RWPE2 (cell line): ENCODE measurements around the gene LRMDA.

ENCODE experiments used
- ATAC-seq: fragments of 200-7000 bp; cut with Tn5 transposase; 3 replicates; pipeline ENCODE4 v1.9.1; 2021; ENCODE audit warnings: low read depth
- DNase-seq: peaks from one replicate; pipeline ENCODE4 v3.0.0-alpha.2; 2020; ENCODE audit warnings: low spot score
- H3K27ac ChIP-seq: fragments of 450-650 bp; 2 replicates; pipeline ENCODE4 v1.5.1; 2017; ENCODE audit warnings: mild to moderate bottlenecking; ENCODE audit not compliant: poor library complexity, severe bottlenecking
- H3K27me3 ChIP-seq: fragments of 250-450 bp; sonication (Bioruptor Pico); 2 replicates; pipeline ENCODE4 v1.5.1; 2021; ENCODE audit warnings: mild to moderate bottlenecking, moderate library complexity; ENCODE audit not compliant: insufficient read depth, poor library complexity, severe bottlenecking
- H3K36me3 ChIP-seq: fragments of 250-450 bp; sonication (Bioruptor Pico); 2 replicates; pipeline ENCODE4 v1.5.1; 2020; ENCODE audit warnings: low read depth, mild to moderate bottlenecking, moderate library complexity
- H3K4me1 ChIP-seq: fragments of 250-450 bp; sonication (Bioruptor Pico); 2 replicates; pipeline ENCODE4 v1.5.1; 2021; ENCODE audit warnings: mild to moderate bottlenecking, moderate library complexity; ENCODE audit not compliant: insufficient read depth, poor library complexity, severe bottlenecking
- H3K4me3 ChIP-seq: fragments of 250-450 bp; sonication (Bioruptor Pico); 2 replicates; pipeline ENCODE4 v1.5.1; 2021; ENCODE audit warnings: mild to moderate bottlenecking, moderate library complexity; ENCODE audit not compliant: severe bottlenecking
- H3K9me3 ChIP-seq: fragments of 250-450 bp; sonication (Bioruptor Pico); 2 replicates; pipeline ENCODE4 v1.5.1; 2021; ENCODE audit warnings: mild to moderate bottlenecking, moderate library complexity; ENCODE audit not compliant: severe bottlenecking
- CTCF ChIP-seq: fragments of 450-650 bp; IDR thresholded peaks from one replicate; pipeline ENCODE4 v1.5.1; 2017; ENCODE audit warnings: mild to moderate bottlenecking, moderate library complexity; ENCODE audit not compliant: poor library complexity, severe bottlenecking

Gene LRMDA

DNA sequence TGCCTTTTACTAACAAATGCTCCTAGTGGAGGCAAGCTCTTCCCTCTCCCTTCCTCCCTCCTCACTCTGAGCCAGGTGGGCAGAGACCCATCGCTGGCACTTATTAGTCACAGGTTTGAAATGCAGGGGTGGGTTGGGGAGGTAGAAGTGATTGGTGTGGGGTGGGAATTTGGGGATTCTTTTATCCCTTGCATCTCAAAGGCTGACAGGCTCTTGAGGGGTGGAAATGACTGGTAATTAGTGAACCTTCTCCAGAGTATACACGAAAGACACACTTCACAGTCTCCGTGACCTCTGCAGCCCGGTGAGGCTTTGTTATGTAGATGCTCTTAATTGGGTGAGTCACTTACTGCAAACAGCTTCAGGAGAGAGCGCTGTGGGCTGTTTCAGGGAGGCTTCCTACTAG, 13.9 kb upstream of the LRMDA start:
- no peaks in the 10 kb centered on the region for H3K36me3 ChIP-seq
- no peak overlapping the region for H3K4me3 ChIP-seq
- no peaks in the 10 kb centered on the region for H3K27me3 ChIP-seq
- ATAC-seq (peak; percentile 84), DNase-seq (peak; percentile 23)
- H3K9me3 ChIP-seq = no peaks in the 10 kb centered on the region
- peaks cover 7% of the 10 kb centered on the region for H3K4me1 ChIP-seq
- H3K27ac ChIP-seq = no peak overlapping the region
- no peak for TF ChIP-seq CTCF

DNA sequence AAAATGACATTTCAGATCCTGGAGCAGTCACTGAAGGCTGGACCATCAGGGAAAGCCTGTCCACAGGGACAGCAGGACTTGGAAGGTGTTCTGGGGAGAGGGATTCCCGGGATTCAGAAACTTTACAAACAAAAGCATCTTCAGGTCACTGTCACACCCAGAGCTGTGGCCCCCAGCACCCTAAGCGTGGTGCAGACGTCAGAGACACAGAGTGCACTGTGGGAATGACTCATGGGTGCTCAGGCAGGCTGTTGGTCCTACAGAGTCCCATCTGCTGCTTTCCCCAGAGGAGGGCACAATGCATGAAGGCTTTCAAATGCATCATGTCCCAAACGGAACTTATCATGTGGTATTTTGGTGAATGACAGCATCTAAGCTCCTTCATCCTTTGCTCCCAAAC, 13.1 kb upstream of the LRMDA start:
- Histone ChIP-seq H3K4me1 (peaks cover 7% of the 10 kb centered on the region), H3K4me3 (no peak overlapping the region), H3K9me3 (no peaks in the 10 kb centered on the region), H3K27me3 (no peaks in the 10 kb centered on the region), H3K36me3 (no peaks in the 10 kb centered on the region), H3K27ac (no peak overlapping the region)
- DNase-seq (peak; percentile 17), ATAC-seq (no peak)
- TF ChIP-seq CTCF = no peak

DNA sequence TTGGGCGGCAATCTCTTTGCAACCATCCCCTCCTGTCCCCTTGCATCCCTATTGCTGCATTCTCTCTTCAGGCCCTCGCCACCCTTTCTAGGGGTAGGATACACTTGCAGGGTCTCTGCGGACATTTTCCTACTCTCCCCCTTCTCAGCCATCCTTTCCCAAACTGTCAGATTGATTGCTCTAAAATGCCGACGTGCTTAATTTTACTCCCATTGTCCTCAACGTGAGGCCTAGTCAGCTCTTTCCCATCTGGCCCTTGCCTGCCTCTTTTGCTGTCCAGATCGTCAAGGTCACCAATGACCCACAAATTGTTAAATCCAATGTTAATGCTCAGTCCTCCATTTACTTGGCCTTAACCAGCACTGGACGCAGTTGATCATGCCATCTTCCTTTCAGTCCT, 12.7 kb upstream of the LRMDA start:
- DNase-seq = peak; percentile 7
- Histone ChIP-seq H3K4me1 (peaks cover 7% of the 10 kb centered on the region), H3K36me3 (no peaks in the 10 kb centered on the region), H3K9me3 (no peaks in the 10 kb centered on the region), H3K4me3 (no peak overlapping the region), H3K27ac (no peak overlapping the region), H3K27me3 (no peaks in the 10 kb centered on the region)
- no peak for TF ChIP-seq CTCF
- no peak for ATAC-seq

GRCh38 chr10:75422913-75423312, 8.5 kb upstream of the LRMDA start:
- no peaks in the 10 kb centered on the region for H3K9me3 ChIP-seq
- H3K27me3 ChIP-seq = no peaks in the 10 kb centered on the region
- TF ChIP-seq CTCF = no peak
- no peak overlapping the region for H3K27ac ChIP-seq
- no peak for ATAC-seq
- H3K36me3 ChIP-seq = no peaks in the 10 kb centered on the region
- peaks cover under 1% of the 10 kb centered on the region for H3K4me1 ChIP-seq
- no peak overlapping the region for H3K4me3 ChIP-seq
- DNase-seq = peak; percentile 7

GRCh38 chr10:75424571-75424970, 6.9 kb upstream of the LRMDA start:
- no peaks in the 10 kb centered on the region for H3K9me3 ChIP-seq
- no peak overlapping the region for H3K27ac ChIP-seq
- no peaks in the 10 kb centered on the region for H3K36me3 ChIP-seq
- peaks cover 17% of the 10 kb centered on the region for H3K4me1 ChIP-seq
- DNase-seq = no peak
- H3K27me3 ChIP-seq = no peaks in the 10 kb centered on the region
- no peak for TF ChIP-seq CTCF
- H3K4me3 ChIP-seq = no peak overlapping the region
- no peak for ATAC-seq
